Measurements from ENCODE around the gene CBX5. TPM values are rescaled to one million over a fixed set of nuclear protein-coding genes. Genes with fewer than 3 reads are reported as not detected.

Gene CBX5
- total and polyA plus RNA-seq, 9 of the 15 experiments (the other 6 are each of a cell fraction or from before 2014, with no cell fraction given), result 32.6 to 102 (median 59.2) TPM

- TF ChIP-seq TEAD4 (IDR thresholded peaks at IDR 0.05; ENCODE audit: low read length) (peak; percentile 80), TEAD4 (CRISPR knock-in tag; IDR thresholded peaks at IDR 0.05; ENCODE audit: borderline replicate concordance) (no peak), TCF15 (CRISPR knock-in tag; IDR thresholded peaks at IDR 0.05) (no peak), MGA (IDR thresholded peaks at IDR 0.05) (no peak)
Observed at GRCh38 chr12:54286042-54287030, 6.4 kb upstream of the CBX5 start (continued).
